Fibroblast of lung (primary cell): ENCODE measurements around the gene PPP6R3. TPM values are rescaled to one million over a fixed set of nuclear protein-coding genes. Genes with fewer than 3 reads are reported as not detected.

ENCODE experiments used
- DNase-seq, 2 donors: peaks; one replicate each; pipeline versions ENCODE4 v3.0.0 to v3.0.0-alpha.2; 2010; ENCODE audit warnings: low read depth in 2 of 2
- H2AFZ ChIP-seq: 2 replicates; pipeline ENCODE4 v1.5.1; 2012; ENCODE audit warnings: low read length, control low read depth, inconsistent platforms
- H3K27ac ChIP-seq: 2 replicates; pipeline ENCODE4 v1.5.1; 2011; ENCODE audit warnings: low read length, control low read depth; ENCODE audit not compliant: insufficient read depth
- H3K27me3 ChIP-seq: 2 replicates; pipeline ENCODE4 v1.5.1; 2011; ENCODE audit warnings: mild to moderate bottlenecking, low read length; ENCODE audit not compliant: control insufficient read depth, insufficient read depth
- H3K36me3 ChIP-seq: 2 replicates; pipeline ENCODE4 v1.5.1; 2011; ENCODE audit warnings: low read length; ENCODE audit not compliant: control insufficient read depth, insufficient read depth
- H3K4me1 ChIP-seq: 2 replicates; pipeline ENCODE4 v1.5.1; 2011; ENCODE audit warnings: low read length; ENCODE audit not compliant: control insufficient read depth, insufficient read depth; ENCODE audit errors: extremely low read depth
- H3K4me2 ChIP-seq: 2 replicates; pipeline ENCODE4 v1.5.1; 2011; ENCODE audit warnings: low read length, control low read depth; ENCODE audit not compliant: insufficient read depth; ENCODE audit errors: extremely low read depth
- H3K4me3 ChIP-seq, 4 experiments: fragments of 200-600 bp in 1 of 4; sonication (generic) in 1 of 4; replicated peaks in 1 of 4; 2 replicates each; pipeline ENCODE4 v1.5.1; 2011 to 2016; ENCODE audit warnings: low read length in 4 of 4, low read depth in 3 of 4, mild to moderate bottlenecking in 3 of 4, control low read depth in 2 of 4, inconsistent platforms in 1 of 4, mixed read lengths in 1 of 4; ENCODE audit not compliant: insufficient read depth in 1 of 4; ENCODE audit errors: control extremely low read depth in 1 of 4
- H3K79me2 ChIP-seq: 2 replicates; pipeline ENCODE4 v1.5.1; 2012; ENCODE audit warnings: mild to moderate bottlenecking, low read length, inconsistent platforms; ENCODE audit not compliant: control insufficient read depth, insufficient read depth
- H3K9ac ChIP-seq: 2 replicates; pipeline ENCODE4 v1.5.1; 2011; ENCODE audit warnings: mild to moderate bottlenecking, low read length, control low read depth; ENCODE audit not compliant: insufficient read depth
- H3K9me3 ChIP-seq: 2 replicates; pipeline ENCODE4 v1.5.1; 2012; ENCODE audit warnings: low read depth, low read length; ENCODE audit not compliant: control insufficient read depth, insufficient read depth
- H4K20me1 ChIP-seq: 2 replicates; pipeline ENCODE4 v1.5.1; 2011; ENCODE audit warnings: low read length; ENCODE audit not compliant: control insufficient read depth, insufficient read depth; ENCODE audit errors: extremely low read depth
- EZH2 ChIP-seq: IDR thresholded peaks from 2 replicates; pipeline ENCODE4 v1.5.1; 2012; ENCODE audit warnings: low read length, control low read depth, mild to moderate bottlenecking; ENCODE audit errors: missing control alignments
- polyA plus RNA-seq, 2 donors: library from polyadenylated mRNA; depleted of rRNA in 1 of 2; stranded (reverse) in 1 of 2; unstranded in 1 of 2; fragments of >200 nt; gene quantifications; 2 replicates each; pipeline ENCODE4 v1.2.1, GENCODE V29; 2011 to 2012; ENCODE audit warnings: missing spikeins in 1 of 2
- total RNA-seq: library from RNA; depleted of rRNA; stranded (reverse); fragments of >200 nt; gene quantifications from 2 replicates; pipeline ENCODE4 v1.2.1, GENCODE V29; 2014
- TF ChIP-seq, protein P1 (sequence below), 2 donors: IDR thresholded peaks in 1 of 2; conservative IDR thresholded peaks in 1 of 2; 1 replicate in 1 of 2; 2 replicates in 1 of 2; pipeline ENCODE4 v1.5.1; 2011 to 2012; ENCODE audit warnings: low read length in 2 of 2, control low read depth in 1 of 2, inconsistent platforms in 1 of 2, low read depth in 1 of 2, mild to moderate bottlenecking in 1 of 2

The PPP6R3 gene
- total and polyA plus RNA-seq, 2 donors (not counting 1 experiment from before 2014, with no cell fraction given): 44.2 to 120 TPM

DNA sequence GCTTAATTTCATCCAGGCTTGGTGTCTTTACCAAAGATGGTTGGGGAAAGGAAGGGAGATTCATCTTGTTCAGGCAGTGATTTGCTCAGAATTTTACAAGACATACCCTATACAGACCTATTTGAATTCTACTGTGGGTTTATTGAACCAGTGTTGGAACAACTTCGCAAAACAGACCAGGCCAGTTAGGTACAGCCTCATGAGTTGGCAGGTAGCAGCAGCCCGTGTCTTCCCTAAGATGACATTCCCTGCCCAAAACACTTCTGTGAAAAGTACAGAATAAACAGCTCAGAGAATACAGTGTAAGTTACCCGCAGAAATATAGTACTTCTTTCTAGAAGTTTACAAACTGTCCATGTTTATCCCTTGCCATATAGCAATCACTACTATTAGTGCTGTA is 121.3 kb downstream of the PPP6R3 start:
- TF ChIP-seq, protein P1, sequence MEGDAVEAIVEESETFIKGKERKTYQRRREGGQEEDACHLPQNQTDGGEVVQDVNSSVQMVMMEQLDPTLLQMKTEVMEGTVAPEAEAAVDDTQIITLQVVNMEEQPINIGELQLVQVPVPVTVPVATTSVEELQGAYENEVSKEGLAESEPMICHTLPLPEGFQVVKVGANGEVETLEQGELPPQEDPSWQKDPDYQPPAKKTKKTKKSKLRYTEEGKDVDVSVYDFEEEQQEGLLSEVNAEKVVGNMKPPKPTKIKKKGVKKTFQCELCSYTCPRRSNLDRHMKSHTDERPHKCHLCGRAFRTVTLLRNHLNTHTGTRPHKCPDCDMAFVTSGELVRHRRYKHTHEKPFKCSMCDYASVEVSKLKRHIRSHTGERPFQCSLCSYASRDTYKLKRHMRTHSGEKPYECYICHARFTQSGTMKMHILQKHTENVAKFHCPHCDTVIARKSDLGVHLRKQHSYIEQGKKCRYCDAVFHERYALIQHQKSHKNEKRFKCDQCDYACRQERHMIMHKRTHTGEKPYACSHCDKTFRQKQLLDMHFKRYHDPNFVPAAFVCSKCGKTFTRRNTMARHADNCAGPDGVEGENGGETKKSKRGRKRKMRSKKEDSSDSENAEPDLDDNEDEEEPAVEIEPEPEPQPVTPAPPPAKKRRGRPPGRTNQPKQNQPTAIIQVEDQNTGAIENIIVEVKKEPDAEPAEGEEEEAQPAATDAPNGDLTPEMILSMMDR (conservative IDR thresholded peaks at IDR 0.05 in 1 of 2, IDR thresholded peaks at IDR 0.05 in 1 of 2; ENCODE audit: low read depth in 1 of 2, low read length in 2 of 2): no peak
- TF ChIP-seq EZH2: no peak
- H3K4me2 ChIP-seq: no peak overlapping the region
- peaks cover 2% of the 10 kb centered on the region for H3K79me2 ChIP-seq
- DNase-seq: no peak
- H3K27me3 ChIP-seq: no peaks in the 10 kb centered on the region
- no peaks in the 10 kb centered on the region for H3K9me3 ChIP-seq
- no peaks in the 10 kb centered on the region for H3K36me3 ChIP-seq
- no peak overlapping the region for H2AFZ ChIP-seq
- H4K20me1 ChIP-seq: no peaks in the 10 kb centered on the region
- no peak overlapping the region for H3K27ac ChIP-seq
- no peak overlapping the region for H3K9ac ChIP-seq
- H3K4me1 ChIP-seq: peaks cover 3% of the 10 kb centered on the region
- no peak overlapping the region for H3K4me3 ChIP-seq

DNA sequence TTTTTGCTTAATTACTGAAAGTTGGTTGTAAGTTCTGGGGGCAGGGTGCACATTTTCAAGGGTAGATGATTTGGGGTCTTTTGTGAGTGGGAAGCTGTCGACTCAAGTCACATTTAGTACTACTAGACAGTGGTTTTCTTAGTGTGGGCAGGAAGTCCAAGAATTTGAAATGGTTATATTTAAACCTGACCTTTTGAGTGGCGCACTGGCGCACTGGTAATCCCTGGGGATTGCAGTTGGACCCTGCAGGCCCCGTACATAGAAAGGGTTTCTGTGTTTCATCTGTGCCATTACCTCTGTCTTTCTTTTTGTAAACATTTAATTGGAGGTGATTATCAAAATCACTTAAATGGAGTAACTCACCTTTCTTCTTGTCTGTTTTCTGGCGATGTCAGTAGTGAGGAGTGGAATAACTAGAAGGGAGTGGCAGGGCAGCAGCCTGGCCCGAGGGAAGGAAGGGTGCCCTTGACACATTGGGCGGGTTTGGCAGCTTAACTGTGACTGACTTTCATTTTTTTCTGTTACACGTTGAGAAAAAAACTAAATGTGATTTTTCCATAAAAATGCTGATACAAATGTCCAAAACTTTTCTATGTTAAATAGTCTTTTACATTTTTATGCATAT is 122.0 kb downstream of the PPP6R3 start:
- Histone ChIP-seq H3K4me3 (no peak overlapping the region), H3K4me1 (peaks cover 3% of the 10 kb centered on the region), H2AFZ (no peak overlapping the region), H4K20me1 (no peaks in the 10 kb centered on the region), H3K4me2 (no peak overlapping the region), H3K9ac (no peak overlapping the region), H3K79me2 (peaks cover 2% of the 10 kb centered on the region), H3K27me3 (no peaks in the 10 kb centered on the region), H3K27ac (no peak overlapping the region), H3K36me3 (no peaks in the 10 kb centered on the region), H3K9me3 (no peaks in the 10 kb centered on the region)
- DNase-seq: peak in 1 of 2 donors; percentile 9
- TF ChIP-seq, protein P1 (conservative IDR thresholded peaks at IDR 0.05 in 1 of 2, IDR thresholded peaks at IDR 0.05 in 1 of 2; ENCODE audit: low read depth in 1 of 2, low read length in 2 of 2): no peak
- no peak for TF ChIP-seq EZH2

DNA sequence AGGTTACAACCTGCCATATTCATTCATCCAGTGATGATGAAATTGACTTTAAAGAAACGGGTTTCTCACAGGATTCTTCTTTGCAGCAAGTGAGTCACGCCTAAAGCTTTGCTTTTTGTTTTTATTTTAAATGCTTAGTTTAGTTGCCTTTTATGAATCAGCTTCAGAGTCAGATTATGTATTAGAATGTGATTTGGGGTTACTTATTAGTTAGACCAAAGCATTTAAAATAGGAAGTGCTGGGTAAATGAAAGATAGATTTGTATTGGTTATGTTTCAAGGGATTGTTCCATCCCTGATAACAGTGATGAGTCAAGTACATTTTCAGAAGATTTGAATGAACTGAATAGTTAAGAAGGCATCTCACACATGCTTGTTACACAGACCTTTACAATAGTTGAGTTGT is 122.5 kb downstream of the PPP6R3 start:
- H3K27me3 ChIP-seq: no peaks in the 10 kb centered on the region
- no peaks in the 10 kb centered on the region for H3K9me3 ChIP-seq
- TF ChIP-seq, protein P1 (conservative IDR thresholded peaks at IDR 0.05 in 1 of 2, IDR thresholded peaks at IDR 0.05 in 1 of 2; ENCODE audit: low read depth in 1 of 2, low read length in 2 of 2): no peak
- TF ChIP-seq EZH2: no peak
- H3K4me1 ChIP-seq: peaks cover 3% of the 10 kb centered on the region
- no peak overlapping the region for H3K4me2 ChIP-seq
- H4K20me1 ChIP-seq: no peaks in the 10 kb centered on the region
- peaks cover 2% of the 10 kb centered on the region for H3K79me2 ChIP-seq
- H3K36me3 ChIP-seq: no peaks in the 10 kb centered on the region
- no peak overlapping the region for H3K9ac ChIP-seq
- no peak overlapping the region for H3K4me3 ChIP-seq
- no peak overlapping the region for H2AFZ ChIP-seq
- DNase-seq: peak; percentile 57 to 81
- H3K27ac ChIP-seq: no peak overlapping the region
